HepG2 (cell line): Measurements from ENCODE around the gene PCDHA12. TPM values are rescaled to one million over a fixed set of nuclear protein-coding genes. Genes with fewer than 3 reads are reported as not detected.
A peak's percentile ranks its signal among the peaks of the same experiment; 100 is the strongest.

Source experiments
- ATAC-seq: fragments of 200-7000 bp; cut with Tn5 transposase; 3 replicates; pipeline ENCODE4 v1.9.1; 2020; ENCODE audit warnings: mild to moderate bottlenecking, moderate library complexity
- BruUV-seq: library from RNA; stranded (reverse); fragments of 400-500 nt; replicated peaks from 2 replicates; lab custom pipeline; 2021; lab: Mats Ljungman, UMichigan
- CTCF ChIA-PET: fragments of 300-600 bp; formaldehyde crosslinking; extraction: SDS; loops from one replicate; lab custom pipeline; 2021; ENCODE audit warnings: low total read pairs, inconsistent platforms, low intra/inter-chr PET ratio; lab: Yijun Ruan, JAX
- POLR2A ChIA-PET: fragments of 350-600 bp; sonication (Branson Sonifier 250); formaldehyde crosslinking; loops from one replicate; lab custom pipeline; 2020; ENCODE audit warnings: antibody characterized with exemption, inconsistent platforms; lab: Yijun Ruan, JAX
- DNase-seq: peaks from one replicate; pipeline ENCODE4 v3.0.0-alpha.2; 2015; ENCODE audit warnings: low spot score
- FAIRE-seq: peaks from 3 replicates; lab custom pipeline; 2011; peaks lifted over from hg19 to GRCh38; lab: Jason Lieb, UNC
- H2AFZ ChIP-seq: one replicate; pipeline ENCODE4 v1.6.1; 2011; ENCODE audit warnings: low read length, inconsistent platforms
- H3K27ac ChIP-seq: fragments of 300-600 bp; 3 replicates; pipeline ENCODE4 v1.8.0; 2011; ENCODE audit warnings: mixed run types, mild to moderate bottlenecking, mixed read lengths, low read length, inconsistent platforms; ENCODE audit not compliant: insufficient read depth; ENCODE audit errors: extremely low read length
- H3K27me3 ChIP-seq, 2 experiments: fragments of 200-600 bp in 1 of 2; 2 replicates in 1 of 2; 3 replicates in 1 of 2; pipeline versions ENCODE4 v1.6.0 to v1.8.0; 2011; ENCODE audit warnings: low read length in 2 of 2, mild to moderate bottlenecking in 2 of 2, moderate library complexity in 2 of 2, inconsistent platforms in 1 of 2; ENCODE audit not compliant: insufficient read depth in 2 of 2, control insufficient read depth in 1 of 2
- H3K36me3 ChIP-seq, 2 experiments: fragments of 200-600 bp in 1 of 2; replicated peaks in 1 of 2; 2 replicates in 1 of 2; 3 replicates in 1 of 2; pipeline versions ENCODE4 v1.5.1 to v1.8.0; 2011; ENCODE audit warnings: low read length in 2 of 2, inconsistent platforms in 1 of 2; ENCODE audit not compliant: insufficient read depth in 2 of 2, control insufficient read depth in 1 of 2
- H3K4me1 ChIP-seq: 2 replicates; pipeline ENCODE4 v1.5.1; 2012; ENCODE audit warnings: low read length, inconsistent platforms; ENCODE audit not compliant: insufficient read depth
- H3K4me2 ChIP-seq: 2 replicates; pipeline ENCODE4 v1.6.0; 2011; ENCODE audit warnings: low read depth, low read length, inconsistent platforms
- H3K4me3 ChIP-seq, 3 experiments: fragments of 200-600 bp in 1 of 3; sonication (generic), shearing (Covaris generic) in 1 of 3; replicated peaks in 1 of 3; 2 replicates each; pipeline ENCODE4 v1.5.1; 2011 to 2016; ENCODE audit warnings: low read length in 3 of 3, inconsistent platforms in 2 of 3, low read depth in 2 of 3, mild to moderate bottlenecking in 2 of 3, control low read depth in 1 of 3, mixed read lengths in 1 of 3; ENCODE audit not compliant: insufficient read depth in 1 of 3
- H3K79me2 ChIP-seq: one replicate; pipeline ENCODE4 v1.6.1; 2011; ENCODE audit warnings: low read length, inconsistent platforms; ENCODE audit not compliant: insufficient read depth
- H3K9ac ChIP-seq: 2 replicates; pipeline ENCODE4 v1.6.0; 2011; ENCODE audit warnings: mild to moderate bottlenecking, low read depth, low read length, inconsistent platforms; ENCODE audit not compliant: insufficient read depth
- H3K9me3 ChIP-seq: 2 replicates; pipeline ENCODE4 v1.5.1; 2012; ENCODE audit warnings: mild to moderate bottlenecking, low read length
- H4K20me1 ChIP-seq: 2 replicates; pipeline ENCODE4 v1.6.0; 2011; ENCODE audit warnings: inconsistent platforms, mild to moderate bottlenecking, low read length, moderate library complexity; ENCODE audit not compliant: insufficient read depth
- ARNT2 ChIP-seq: sonication (generic); formaldehyde crosslinking; IDR thresholded peaks from 2 replicates; pipeline ENCODE4 v1.8.0; 2022; ENCODE audit warnings: mild to moderate bottlenecking, low read depth, missing genetic modification reagents, moderate library complexity
- CEBPB ChIP-seq: IDR thresholded peaks from 2 replicates; pipeline ENCODE4 v1.6.1; 2011; ENCODE audit warnings: low read depth, low read length, improper control_type of control experiment, borderline replicate concordance
- CEBPG ChIP-seq: IDR thresholded peaks from 2 replicates; pipeline ENCODE4 v1.6.1; 2016
- DPF2 ChIP-seq: sonication (generic); formaldehyde crosslinking; IDR thresholded peaks from 2 replicates; pipeline ENCODE4 v1.4.0; 2020; ENCODE audit warnings: mild to moderate bottlenecking, low read depth, missing genetic modification reagents, borderline replicate concordance
- GABPB1 ChIP-seq: IDR thresholded peaks from 2 replicates; pipeline ENCODE4 v1.6.1; 2016; ENCODE audit warnings: mild to moderate bottlenecking, missing genetic modification reagents, moderate library complexity, missing compliant biosample characterization
- HNRNPLL ChIP-seq: fragments of 200-400 bp; formaldehyde crosslinking; IDR thresholded peaks from 2 replicates; pipeline ENCODE4 v1.6.1; 2017; ENCODE audit warnings: mild to moderate bottlenecking, low read depth, low read length; ENCODE audit not compliant: poor library complexity, severe bottlenecking
- MAFF ChIP-seq: IDR thresholded peaks from 2 replicates; pipeline ENCODE4 v1.6.1; 2011; ENCODE audit warnings: low read depth, low read length, improper control_type of control experiment
- NR2F6 ChIP-seq, 2 experiments: IDR thresholded peaks; 2 replicates each; pipeline ENCODE4 v1.6.1; 2016; ENCODE audit warnings: antibody characterized with exemption in 1 of 2, mild to moderate bottlenecking in 1 of 2
- STAG1 ChIP-seq: sonication (generic); formaldehyde crosslinking; IDR thresholded peaks from 2 replicates; pipeline ENCODE4 v1.4.0; 2020; ENCODE audit warnings: missing genetic modification reagents
- TBX2 ChIP-seq: sonication (generic); formaldehyde crosslinking; IDR thresholded peaks from 2 replicates; pipeline ENCODE4 v1.5.0; 2020; ENCODE audit warnings: missing genetic modification reagents, mild to moderate bottlenecking, borderline replicate concordance
- ZNF124 ChIP-seq: sonication (generic); formaldehyde crosslinking; IDR thresholded peaks from 2 replicates; pipeline ENCODE4 v1.4.0; 2020; ENCODE audit warnings: missing genetic modification reagents
- ZNF724P ChIP-seq: sonication (generic); formaldehyde crosslinking; IDR thresholded peaks from 2 replicates; pipeline ENCODE4 v1.8.0; 2022; ENCODE audit warnings: missing genetic modification reagents, borderline replicate concordance
- WGBS: methylation state at CpG from one replicate; pipeline ENCODE4 v1.1.6; 2017; ENCODE audit warnings: low lambda C conversion rate; 5-methylcytosine and 5-hydroxymethylcytosine counted together
- in situ Hi-C: cut with HindIII; loops from 2 replicates; pipeline ENCODE4 v1.10.0; 2017; ENCODE audit warnings: low pct_unique_long_range_greater_than_20kb; ENCODE audit not compliant: extremely low pct_ligation_motif_present
- intact Hi-C: fragments of 100-400 bp; cut with micrococcal nuclease; formaldehyde crosslinking; loops from one replicate; pipeline ENCODE4 v1.10.0; 2022; ENCODE audit not compliant: unreplicated experiment
- polyA plus RNA-seq, 8 experiments: library from polyadenylated mRNA; depleted of rRNA in 3 of 8; stranded (reverse) in 7 of 8; unstranded in 1 of 8; fragments of >200 nt; fragmentation: Illumina TruSeq in 4 of 8; extraction: Trizol in 4 of 8; gene quantifications; 2 replicates each; pipeline versions ENCODE4 v1.2.1 to v1.2.3, GENCODE V29; 2011 to 2016; ENCODE audit warnings: low read depth in 4 of 8, missing spikeins in 1 of 8, mixed read lengths in 1 of 8; ENCODE audit not compliant: insufficient read depth in 1 of 8
- total RNA-seq, 5 experiments: library from RNA; depleted of rRNA; stranded (reverse); fragments of >200 nt; fragmentation: Illumina TruSeq; extraction: Trizol; gene quantifications; 2 replicates each; pipeline ENCODE4 v1.2.3, GENCODE V29; 2016; ENCODE audit warnings: low read depth in 1 of 5
- TF ChIP-seq, protein P1 (sequence below): sonication (generic); formaldehyde crosslinking; IDR thresholded peaks from 2 replicates; pipeline ENCODE4 v1.5.0; 2020; ENCODE audit warnings: mild to moderate bottlenecking, missing genetic modification reagents, moderate library complexity

PCDHA12 gene
- total and polyA plus RNA-seq, 2 of the 13 experiments (the other 11 are each of a cell fraction or from before 2014, with no cell fraction given) = not detected

DNA sequence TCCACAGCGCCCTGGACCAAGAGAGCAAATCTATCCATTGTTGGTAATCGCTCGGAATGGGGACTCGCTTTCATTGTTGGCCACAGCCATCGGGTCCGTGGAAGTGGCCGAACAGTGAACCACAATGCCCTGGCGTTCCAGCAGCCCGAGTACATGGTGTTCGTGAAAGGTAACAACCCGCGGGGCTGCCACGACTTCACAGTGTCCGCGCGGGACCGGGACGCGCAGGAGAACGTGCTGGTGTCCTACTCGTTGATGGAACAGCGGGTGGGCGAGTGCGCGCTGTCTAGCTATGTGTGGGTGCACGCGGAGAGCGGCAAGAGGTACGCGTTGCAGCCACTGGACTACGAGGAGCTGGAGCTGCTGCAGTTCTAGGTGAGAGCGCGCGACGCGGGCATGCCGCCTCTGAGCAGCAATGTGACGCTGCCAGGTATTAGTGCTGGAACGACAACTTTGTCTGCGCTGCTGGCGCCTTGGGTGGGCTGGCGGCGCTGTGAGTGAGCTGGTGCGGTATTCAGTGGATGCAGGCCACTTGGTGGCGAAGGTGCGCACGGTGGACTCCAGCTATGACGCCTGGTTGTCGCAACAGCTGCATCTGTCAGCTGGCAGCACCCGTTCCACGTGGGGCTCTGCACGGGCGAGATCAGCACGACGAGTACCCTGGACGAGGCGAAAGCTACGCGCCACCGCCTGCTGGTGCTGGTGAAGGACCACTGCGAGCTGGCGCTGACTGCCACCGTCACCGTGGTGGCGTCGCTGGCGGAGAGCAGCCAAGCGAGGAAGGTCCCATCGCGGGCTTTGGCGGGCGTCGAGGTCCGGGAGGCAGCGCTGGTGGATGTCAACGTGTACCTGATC, 12.4 kb upstream of the PCDHA12 start:
- H3K36me3 ChIP-seq = no peaks in the 10 kb centered on the region
- H3K4me1 ChIP-seq = no peaks in the 10 kb centered on the region
- no peaks in the 10 kb centered on the region for H4K20me1 ChIP-seq
- H3K9me3 ChIP-seq = no peaks in the 10 kb centered on the region
- H3K27ac ChIP-seq = no peak overlapping the region
- ChIA-PET POLR2A (no interaction called here), CTCF (no interaction called here)
- WGBS = 83% methylated on average over 50 of the region's 76 CpGs
- no peak overlapping the region for H3K9ac ChIP-seq
- H3K4me3 ChIP-seq = no peak overlapping the region
- H2AFZ ChIP-seq = no peak overlapping the region
- in situ Hi-C loops = no loop called here
- DNase-seq (no peak), ATAC-seq (no peak)
- no peaks in the 10 kb centered on the region for H3K79me2 ChIP-seq
- no peak overlapping the region for H3K4me2 ChIP-seq
- TF ChIP-seq MAFF (no peak), DPF2 (CRISPR knock-in tag) (no peak), ZNF124 (CRISPR knock-in tag) (no peak), ZNF724P (CRISPR knock-in tag) (no peak)
- TF ChIP-seq, all 625 proteins: peak for 0
- FAIRE-seq = no peak
- no TSS peak for BruUV-seq
- intact Hi-C loops = no loop called here
- H3K27me3 ChIP-seq = no peaks in the 10 kb centered on the region

DNA sequence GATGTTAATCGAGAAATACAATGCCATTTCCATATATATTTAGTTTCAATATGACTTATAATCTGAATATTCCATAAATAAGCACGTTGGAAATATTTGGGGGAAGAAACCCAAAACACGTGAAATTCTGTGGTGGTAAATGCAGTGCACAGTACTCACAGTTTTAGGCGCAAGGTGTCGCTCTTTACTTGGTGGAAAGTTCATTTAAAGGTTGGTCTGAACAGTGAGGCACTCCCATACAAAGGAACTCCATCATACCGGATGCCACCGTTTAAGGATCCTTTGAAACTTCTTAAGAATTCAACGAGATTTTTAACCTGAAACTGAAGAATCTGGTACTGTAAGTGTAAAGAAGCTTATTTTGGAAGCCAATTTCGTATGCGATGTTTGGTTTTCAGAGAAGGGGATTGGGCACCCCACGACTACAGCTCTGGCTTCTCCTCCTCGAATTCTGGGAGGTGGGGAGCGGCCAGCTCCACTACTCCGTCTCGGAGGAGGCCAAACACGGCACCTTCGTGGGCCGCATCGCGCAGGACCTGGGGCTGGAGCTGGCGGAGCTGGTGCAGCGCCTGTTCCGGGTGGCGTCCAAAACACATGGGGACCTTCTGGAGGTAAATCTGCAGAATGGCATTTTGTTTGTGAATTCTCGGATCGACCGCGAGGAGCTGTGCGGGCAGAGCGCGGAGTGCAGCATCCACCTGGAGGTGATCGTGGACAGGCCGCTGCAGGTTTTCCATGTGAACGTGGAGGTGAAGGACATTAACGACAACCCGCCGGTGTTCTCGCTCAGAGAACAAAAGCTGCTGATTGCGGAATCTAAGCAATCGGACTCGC, 6.2 kb upstream of the PCDHA12 start, which contains the start of gene PCDHA11:
PCDHA11 (plus strand) TSS at position 237 of the 834 bp plus-strand sequence; CDS start at position 384, 147 bp downstream.
- in situ Hi-C loops (loop anchor here (5.0 kb wide), 1 partner anchor 173 kb away; no protein-coding TSS in a partner anchor), intact Hi-C loops (loop anchor here (1.0 to 2.0 kb wide), 2 partner anchors 28 to 172 kb away; partner anchors contain the start of gene PCDHA8)
- H3K4me1 ChIP-seq = no peaks in the 10 kb centered on the region
- FAIRE-seq = peak; percentile 60
- no peaks in the 10 kb centered on the region for H3K36me3 ChIP-seq
- no peaks in the 10 kb centered on the region for H3K79me2 ChIP-seq
- ChIA-PET POLR2A (no interaction called here), CTCF (interaction anchor here (2.6 kb wide), 1 partner anchor 171 kb away, joined by 34 read pairs; no protein-coding TSS in a partner anchor)
- no peak within 1 kb of the TSS for H3K27ac ChIP-seq
- no peaks in the 10 kb centered on the region for H4K20me1 ChIP-seq
- ATAC-seq = peak; percentile 97
- DNase-seq = peak; percentile 45
- no TSS peak for BruUV-seq
- H3K27me3 ChIP-seq = no peaks in the 10 kb centered on the region
- H3K4me2 ChIP-seq = peak within 1 kb of the TSS; percentile 39
- H2AFZ ChIP-seq = no peak within 1 kb of the TSS
- WGBS = 34% methylated on average over 32 of the region's 41 CpGs
- no peaks in the 10 kb centered on the region for H3K9me3 ChIP-seq
- H3K9ac ChIP-seq = no peak within 1 kb of the TSS
- H3K4me3 ChIP-seq = peak within 1 kb of the TSS in 2 of 3 experiments; percentile 10 to 28; a peak in 1 of 6 replicates
- TF ChIP-seq, protein P1, sequence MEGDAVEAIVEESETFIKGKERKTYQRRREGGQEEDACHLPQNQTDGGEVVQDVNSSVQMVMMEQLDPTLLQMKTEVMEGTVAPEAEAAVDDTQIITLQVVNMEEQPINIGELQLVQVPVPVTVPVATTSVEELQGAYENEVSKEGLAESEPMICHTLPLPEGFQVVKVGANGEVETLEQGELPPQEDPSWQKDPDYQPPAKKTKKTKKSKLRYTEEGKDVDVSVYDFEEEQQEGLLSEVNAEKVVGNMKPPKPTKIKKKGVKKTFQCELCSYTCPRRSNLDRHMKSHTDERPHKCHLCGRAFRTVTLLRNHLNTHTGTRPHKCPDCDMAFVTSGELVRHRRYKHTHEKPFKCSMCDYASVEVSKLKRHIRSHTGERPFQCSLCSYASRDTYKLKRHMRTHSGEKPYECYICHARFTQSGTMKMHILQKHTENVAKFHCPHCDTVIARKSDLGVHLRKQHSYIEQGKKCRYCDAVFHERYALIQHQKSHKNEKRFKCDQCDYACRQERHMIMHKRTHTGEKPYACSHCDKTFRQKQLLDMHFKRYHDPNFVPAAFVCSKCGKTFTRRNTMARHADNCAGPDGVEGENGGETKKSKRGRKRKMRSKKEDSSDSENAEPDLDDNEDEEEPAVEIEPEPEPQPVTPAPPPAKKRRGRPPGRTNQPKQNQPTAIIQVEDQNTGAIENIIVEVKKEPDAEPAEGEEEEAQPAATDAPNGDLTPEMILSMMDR = peak; percentile 73
- TF ChIP-seq HNRNPLL = peak; percentile 22
- peak; percentile 74 for TF ChIP-seq STAG1 (CRISPR knock-in tag)
- no peak for TF ChIP-seq NR2F6 (IDR thresholded peaks at IDR 0.05)
- TF ChIP-seq NR2F6 (CRISPR knock-in tag; IDR thresholded peaks at IDR 0.05) = no peak
- peak; percentile 77 for TF ChIP-seq CEBPG (CRISPR knock-in tag)
- 0 out of 2 replicates have a peak, but pooled peaks have one; percentile 23 for TF ChIP-seq ARNT2
- TF ChIP-seq GABPB1 (CRISPR knock-in tag) = peak; percentile 38; the same call in 1 of the 2 replicates
- TF ChIP-seq CEBPB = peak; percentile 61; the same call in 1 of the 2 replicates
- 0 out of 2 replicates have a peak, but pooled peaks have one; percentile 34 for TF ChIP-seq TBX2
